OCI-LY7 (cell line): ENCODE data around the gene POLRMT. TPM values are rescaled to one million over a fixed set of nuclear protein-coding genes. Genes with fewer than 3 reads are reported as not detected.

Experiments
- BruUV-seq: library from RNA; stranded (reverse); fragments of 400-500 nt; replicated peaks from 2 replicates; lab custom pipeline; 2021; lab: Mats Ljungman, UMichigan
- CTCF ChIA-PET: fragments of 300-600 bp; sonication (Branson Sonifier 250); formaldehyde crosslinking; loops from one replicate; lab custom pipeline; 2022; ENCODE audit warnings: antibody characterized with exemption; ENCODE audit not compliant: unreplicated experiment; lab: Charles Lee
- POLR2A ChIA-PET: fragments of 300-600 bp; sonication (Branson Sonifier 250); formaldehyde crosslinking; loops from one replicate; lab custom pipeline; 2022; ENCODE audit warnings: antibody characterized with exemption; lab: Charles Lee
- DNase-seq: peaks from one replicate; pipeline ENCODE4 v3.0.0-alpha.2; 2015; ENCODE audit warnings: low spot score
- H2AFZ ChIP-seq: fragments of 200-600 bp; sonication (generic), shearing (Covaris generic); 2 replicates; pipeline ENCODE4 v1.6.1; 2014; ENCODE audit warnings: mild to moderate bottlenecking, antibody characterized with exemption, low read length, moderate library complexity
- H3K27ac ChIP-seq: fragments of 200-600 bp; sonication (generic); 2 replicates; pipeline ENCODE4 v1.5.1; 2014; ENCODE audit warnings: mixed run types, low read depth, mild to moderate bottlenecking, moderate library complexity, low read length, inconsistent platforms; ENCODE audit not compliant: poor library complexity, severe bottlenecking
- H3K36me3 ChIP-seq: fragments of 200-600 bp; sonication (generic); 2 replicates; pipeline ENCODE4 v1.6.1; 2014; ENCODE audit warnings: mild to moderate bottlenecking, antibody characterized with exemption, low read length, moderate library complexity, mixed read lengths; ENCODE audit not compliant: insufficient read depth
- H3K4me1 ChIP-seq: fragments of 200-600 bp; sonication (generic); 2 replicates; pipeline ENCODE4 v1.5.1; 2014; ENCODE audit warnings: mild to moderate bottlenecking, low read length; ENCODE audit not compliant: insufficient read depth, poor library complexity, severe bottlenecking
- H3K4me2 ChIP-seq: fragments of 200-600 bp; sonication (generic); 2 replicates; pipeline ENCODE4 v1.6.1; 2014; ENCODE audit warnings: mild to moderate bottlenecking, low read length
- H3K4me3 ChIP-seq: fragments of 200-600 bp; sonication (generic); 2 replicates; pipeline ENCODE4 v1.5.1; 2014; ENCODE audit warnings: mild to moderate bottlenecking, low read depth, low read length; ENCODE audit not compliant: poor library complexity, severe bottlenecking
- H3K79me2 ChIP-seq: fragments of 200-600 bp; sonication (generic); 2 replicates; pipeline ENCODE4 v1.6.1; 2016; ENCODE audit warnings: low read depth, mild to moderate bottlenecking, low read length, moderate library complexity, mixed read lengths; ENCODE audit not compliant: insufficient read depth
- H3K9me2 ChIP-seq: fragments of 200-600 bp; sonication (generic); 2 replicates; pipeline ENCODE4 v1.6.1; 2016; ENCODE audit warnings: mild to moderate bottlenecking, low read length, mixed read lengths; ENCODE audit not compliant: insufficient read depth
- H3K9me3 ChIP-seq: fragments of 200-600 bp; sonication (generic); 2 replicates; pipeline ENCODE4 v1.6.1; 2014; ENCODE audit warnings: mild to moderate bottlenecking, mixed run types, low read length, mixed read lengths
- H4K20me1 ChIP-seq: fragments of 200-600 bp; sonication (generic); 2 replicates; pipeline ENCODE4 v1.6.1; 2014; ENCODE audit warnings: mild to moderate bottlenecking, antibody characterized with exemption, low read length, moderate library complexity, mixed read lengths; ENCODE audit not compliant: insufficient read depth
- CTCF ChIP-seq: fragments of 200-600 bp; sonication (generic); conservative IDR thresholded peaks from 2 replicates; pipeline ENCODE4 v1.5.1; 2014; ENCODE audit warnings: mild to moderate bottlenecking, antibody characterized with exemption, low read length, moderate library complexity, mixed read lengths
- EZH2phosphoT487 ChIP-seq: fragments of 200-600 bp; sonication (generic); IDR thresholded peaks from 2 replicates; pipeline ENCODE4 v1.6.1; 2018; ENCODE audit warnings: low read depth, borderline replicate concordance, mild to moderate bottlenecking, mixed run types, antibody characterized with exemption, low read length, moderate library complexity, mixed read lengths
- intact Hi-C: fragments of 100-400 bp; cut with micrococcal nuclease; formaldehyde crosslinking; loops from one replicate; pipeline ENCODE4 v1.10.0; 2022; ENCODE audit not compliant: unreplicated experiment
- total RNA-seq, 2 experiments: library from RNA; depleted of rRNA in 1 of 2; stranded (reverse); fragments of >200 nt in 1 of 2; shearing (Covaris generic) in 1 of 2; gene quantifications; 2 replicates each; pipeline ENCODE4 v1.2.3, GENCODE V29; 2014 to 2022

Gene POLRMT
- total RNA-seq, 2 experiments from 2014 or later, result 65.5 to 74.6 TPM

GRCh38 chr19:589693-590395 is 43.5 kb downstream of the POLRMT start, which contains the start of gene HCN2:
HCN2 (plus strand) TSS chr19:589881; CDS start chr19:589946, 65 bp downstream.
- H3K4me3 ChIP-seq, result no peak within 1 kb of the TSS
- ChIA-PET POLR2A (no interaction called here), CTCF (no interaction called here)
- peaks cover 12% of the 10 kb centered on the region for H3K4me1 ChIP-seq
- no peak for DNase-seq
- no peaks in the 10 kb centered on the region for H4K20me1 ChIP-seq
- no peak within 1 kb of the TSS for H3K27ac ChIP-seq
- no peaks in the 10 kb centered on the region for H3K79me2 ChIP-seq
- intact Hi-C loops, result loop anchor here (5.0 kb wide), 1 partner anchor 142 kb away; no protein-coding TSS in a partner anchor
- peak within 1 kb of the TSS; percentile 22 for H3K4me2 ChIP-seq
- BruUV-seq, result no TSS peak
- TF ChIP-seq CTCF, result no peak
- no peak for TF ChIP-seq EZH2phosphoT487
- no peaks in the 10 kb centered on the region for H3K9me2 ChIP-seq
- H2AFZ ChIP-seq, result no peak within 1 kb of the TSS
- no peaks in the 10 kb centered on the region for H3K36me3 ChIP-seq
- H3K9me3 ChIP-seq, result no peaks in the 10 kb centered on the region

- BruUV-seq, result no TSS peak
- no peaks in the 10 kb centered on the region for H3K36me3 ChIP-seq
- no peaks in the 10 kb centered on the region for H3K9me2 ChIP-seq
- no peaks in the 10 kb centered on the region for H4K20me1 ChIP-seq
- no peaks in the 10 kb centered on the region for H3K79me2 ChIP-seq
- ChIA-PET POLR2A (no interaction called here), CTCF (no interaction called here)
- H3K4me1 ChIP-seq, result peaks cover 12% of the 10 kb centered on the region
- H3K4me2 ChIP-seq, result peak overlapping the region; percentile 22
- TF ChIP-seq CTCF (peak; percentile 2; the same call in 1 of the 2 replicates), EZH2phosphoT487 (no peak)
- no peak overlapping the region for H3K27ac ChIP-seq
- H3K4me3 ChIP-seq, result no peak overlapping the region
- DNase-seq, result peak; percentile 55
- intact Hi-C loops, result loop anchor here (5.0 kb wide), 1 partner anchor 143 kb away; no protein-coding TSS in a partner anchor
- no peaks in the 10 kb centered on the region for H3K9me3 ChIP-seq
- H2AFZ ChIP-seq, result no peak overlapping the region
Observed at GRCh38 chr19:588741-589692, 44.3 kb downstream of the POLRMT start.
